Esophagus muscularis mucosa (tissue), 4 donors: ENCODE data around the gene ZNF207.

Experiments used
- CTCF ChIP-seq, 3 experiments: fragments of 200-600 bp in 2 of 3; fragments of 450-650 bp in 1 of 3; sonication (generic) in 2 of 3; IDR thresholded peaks; one replicate each; pipeline ENCODE4 v1.5.1; 2017 to 2019; ENCODE audit warnings: antibody characterized with exemption in 3 of 3, mild to moderate bottlenecking in 2 of 3, moderate library complexity in 1 of 3
- EP300 ChIP-seq: sonication (generic); formaldehyde crosslinking; IDR thresholded peaks from one replicate; pipeline ENCODE4 v1.6.1; 2017; ENCODE audit warnings: antibody characterized with exemption
- POLR2A ChIP-seq: fragments of 450-650 bp; IDR thresholded peaks from one replicate; pipeline ENCODE4 v1.6.1; 2017; ENCODE audit warnings: antibody characterized with exemption, moderate library complexity, mild to moderate bottlenecking, low read depth
- POLR2AphosphoS5 ChIP-seq, 2 donors: sonication (generic); formaldehyde crosslinking; IDR thresholded peaks; one replicate each; pipeline ENCODE4 v1.6.1; 2017; ENCODE audit warnings: antibody characterized with exemption in 2 of 2

- no peak for TF ChIP-seq CTCF (IDR thresholded peaks at IDR 0.05)
- no peak for TF ChIP-seq POLR2A
- no peak for TF ChIP-seq EP300
- TF ChIP-seq POLR2AphosphoS5 (IDR thresholded peaks at IDR 0.05): no peak
Observed at GRCh38 chr17:32388613-32389459, 38.9 kb downstream of the ZNF207 start.
